GM20431 (cell line): ENCODE results near the gene SPATA2L.
"Not testable (repeated sequence)": the region's sequence is repeated elsewhere in the genome, so short reads cannot be mapped to it uniquely, and the experiment has no call there.

Source experiments
- in situ Hi-C: fragments of 300-500 bp; cut with MseI, MboI; formaldehyde crosslinking; loops from one replicate; pipeline ENCODE4 v1.15.0; 2020; ENCODE audit warnings: low sequenced_read_pairs; ENCODE audit not compliant: unreplicated experiment

Gene SPATA2L

GRCh38 chr16:89667000-89667399 lies 34.5 kb downstream of the SPATA2L start:
- in situ Hi-C loops, result not testable (repeated sequence)

DNA sequence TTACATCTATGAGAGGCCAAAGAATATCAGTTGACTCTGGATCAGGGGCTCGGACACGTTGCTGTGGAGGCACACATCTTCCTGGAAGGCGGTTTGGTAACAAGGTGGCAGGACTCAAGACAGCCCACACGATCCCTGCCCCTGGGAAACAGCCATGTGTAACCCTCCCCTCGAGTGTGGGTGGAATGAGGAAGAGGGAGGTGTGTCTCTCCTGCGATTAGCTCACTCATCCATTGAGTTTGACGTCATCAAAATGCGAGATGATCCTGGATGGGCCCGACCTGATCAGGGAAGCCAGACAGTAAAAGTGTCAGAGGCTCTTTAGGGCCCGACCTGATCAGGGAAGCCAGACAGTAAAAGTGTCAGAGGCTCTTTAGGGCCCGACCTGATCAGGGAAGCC lies 37.3 kb downstream of the SPATA2L start:
- in situ Hi-C loops, result not testable (repeated sequence)

DNA sequence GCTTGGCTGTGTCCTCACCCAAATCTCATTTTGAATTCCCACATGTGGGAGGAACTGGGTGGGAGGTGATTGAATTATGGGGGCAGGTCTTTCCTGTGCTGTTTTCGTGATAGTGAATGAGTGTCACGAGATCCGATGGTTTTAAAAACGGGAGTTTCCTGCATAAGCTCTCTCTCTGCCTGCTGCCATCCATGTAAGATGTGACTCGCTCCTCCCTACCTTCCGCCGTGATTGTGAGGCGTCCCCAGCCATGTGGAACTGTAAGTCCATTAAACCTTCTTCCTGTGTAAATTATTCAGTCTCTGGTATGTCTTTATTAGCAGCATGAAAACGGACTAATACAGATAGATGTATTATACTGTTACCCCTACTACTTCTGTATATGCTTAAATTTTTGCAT lies 40.3 kb downstream of the SPATA2L start:
- in situ Hi-C loops, result no loop called here

GRCh38 chr16:89660146-89660545 lies 41.4 kb downstream of the SPATA2L start:
- in situ Hi-C loops, result no loop called here

- in situ Hi-C loops, result no loop called here
Measured at GRCh38 chr16:89658221-89658879, 43.2 kb downstream of the SPATA2L start.

- in situ Hi-C loops, result no loop called here
Measured at GRCh38 chr16:89657442-89658220, 43.9 kb downstream of the SPATA2L start, which contains the start of the genes CHMP1A and SPATA33. CHMP1A (minus strand) TSS chr16:89657708; CDS start chr16:89657588, 120 bp downstream. SPATA33 (plus strand) TSS chr16:89657836; CDS start chr16:89657912, 76 bp downstream.

DNA sequence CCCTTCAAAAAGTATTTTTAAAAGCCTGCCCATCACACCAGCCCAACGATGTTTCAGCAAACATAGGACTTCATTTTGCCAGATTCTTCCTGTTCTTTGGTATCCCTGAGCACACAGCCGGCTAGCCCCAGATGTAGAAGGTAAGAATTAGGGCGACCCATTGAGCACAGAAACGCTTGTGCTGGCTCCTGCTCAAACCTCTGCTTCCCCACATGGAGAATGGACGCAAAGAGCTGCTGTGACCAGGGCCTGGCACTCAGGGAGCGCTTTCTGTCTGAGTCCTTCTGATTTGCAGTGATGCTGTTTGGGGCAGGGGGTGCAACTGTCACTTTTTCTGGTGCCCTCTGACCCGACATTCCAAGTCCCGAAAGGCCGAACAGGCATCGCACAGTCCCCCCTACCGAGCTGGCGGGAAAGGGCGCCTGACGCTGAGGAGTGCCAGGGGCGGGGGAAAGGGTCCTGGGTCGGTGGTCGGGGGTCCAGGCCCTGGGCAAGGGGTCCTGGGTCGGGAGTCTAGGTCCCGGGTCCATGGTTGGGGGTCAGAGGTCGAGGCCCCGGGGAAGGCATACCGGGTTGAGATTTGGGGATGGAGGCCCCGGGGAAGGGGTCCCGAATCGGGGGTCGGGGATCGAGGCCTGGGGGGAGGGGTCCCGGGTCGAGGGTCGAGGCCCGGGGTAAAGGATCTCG lies 44.9 kb downstream of the SPATA2L start:
- in situ Hi-C loops, result no loop called here

DNA sequence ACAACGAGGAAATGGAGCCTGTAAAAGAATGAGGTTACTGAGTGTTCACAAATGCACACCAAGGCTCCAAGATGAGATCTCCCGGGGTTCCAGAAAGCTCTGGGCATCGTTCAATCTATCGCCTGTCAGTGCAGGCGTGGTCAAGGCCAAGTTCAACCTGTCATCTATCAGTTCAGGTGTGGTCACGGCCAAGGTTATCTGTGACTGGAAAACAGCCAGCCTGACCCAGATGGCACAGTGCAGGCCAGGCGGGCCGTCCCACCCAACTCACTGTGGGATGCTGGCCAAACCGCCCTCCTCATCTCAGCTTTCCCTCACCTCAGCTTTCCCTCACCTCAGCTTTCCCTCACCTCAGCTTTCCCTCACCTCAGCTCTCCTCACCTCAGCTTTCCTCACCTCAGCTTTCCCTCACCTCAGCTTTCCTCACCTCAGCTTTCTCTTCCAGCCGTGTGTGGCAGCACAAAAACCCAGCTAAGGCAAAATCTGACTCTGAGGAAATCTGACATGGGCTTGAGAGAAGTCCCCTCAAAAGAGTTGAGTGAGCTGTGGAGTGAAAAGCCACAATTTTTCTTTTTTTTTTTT lies 46.4 kb downstream of the SPATA2L start:
- in situ Hi-C loops, result no loop called here

GRCh38 chr16:89653656-89654295 lies 47.7 kb downstream of the SPATA2L start:
- in situ Hi-C loops, result no loop called here

DNA sequence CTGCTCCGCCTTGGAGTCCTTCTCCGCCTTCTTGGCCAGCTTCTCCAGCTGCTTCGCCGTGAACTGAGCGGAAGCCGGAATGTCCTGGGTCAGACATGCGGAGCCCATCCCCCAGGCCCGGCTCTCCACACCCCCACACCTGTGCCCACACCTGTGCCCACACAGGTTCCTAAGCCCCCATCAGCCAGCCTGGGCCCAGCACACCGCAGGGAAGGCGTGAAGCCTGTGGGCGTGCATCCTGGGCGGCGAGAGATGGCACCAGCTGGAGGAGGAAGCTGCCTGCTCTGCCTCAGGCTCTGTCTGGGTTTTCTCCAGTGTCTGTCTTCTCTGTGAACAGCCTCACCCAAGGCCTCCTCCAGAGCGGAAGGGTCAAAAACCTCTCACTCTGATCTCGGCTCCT lies 49.9 kb downstream of the SPATA2L start:
- in situ Hi-C loops, result no loop called here

- in situ Hi-C loops, result no loop called here
Measured at GRCh38 chr16:89646906-89647305, 54.6 kb downstream of the SPATA2L start.
